Measurements from ENCODE around the gene IMPDH1.

GRCh38 chr7:128359939-128360338, 49.8 kb downstream of the IMPDH1 start:
- TF ChIP-seq POLR2AphosphoS5 (IDR thresholded peaks at IDR 0.05), result no peak
- no peak for TF ChIP-seq POLR2A (IDR thresholded peaks at IDR 0.05)
- TF ChIP-seq CTCF (IDR thresholded peaks at IDR 0.05), result no peak
